MCF 10A (cell line): ENCODE data around the gene AQR. TPM values are rescaled to one million over a fixed set of nuclear protein-coding genes. Genes with fewer than 3 reads are reported as not detected.
"Not testable (repeated sequence)": the region's sequence is repeated elsewhere in the genome, so short reads cannot be mapped to it uniquely, and the experiment has no call there.

Source experiments
- BruUV-seq: library from RNA; stranded (reverse); fragments of 400-500 nt; replicated peaks from 2 replicates; lab custom pipeline; 2021; lab: Mats Ljungman, UMichigan
- CTCF ChIA-PET: fragments of 300-600 bp; sonication (Branson Sonifier 250); formaldehyde crosslinking; extraction: SDS; loops from one replicate; lab custom pipeline; 2021; ENCODE audit warnings: antibody characterized with exemption, inconsistent platforms; lab: Yijun Ruan, JAX
- POLR2A ChIA-PET: fragments of 300-600, 350-650 bp; sonication (Branson Sonifier 250); formaldehyde crosslinking; extraction: SDS; loops from one replicate; lab custom pipeline; 2020; ENCODE audit warnings: antibody characterized with exemption, inconsistent platforms; lab: Yijun Ruan, JAX
- DNase-seq: peaks from one replicate; pipeline ENCODE4 v3.0.0-alpha.2; 2018; ENCODE audit not compliant: unreplicated experiment
- H3K27ac Mint-ChIP-seq: one replicate; pipeline ENCODE4 v1.8.0; 2022; ENCODE audit warnings: mild to moderate bottlenecking, low read depth, mixed read lengths; ENCODE audit not compliant: unreplicated experiment
- H3K27me3 Mint-ChIP-seq: one replicate; pipeline ENCODE4 v1.8.0; 2022; ENCODE audit warnings: mixed read lengths; ENCODE audit not compliant: insufficient read depth, unreplicated experiment
- H3K36me3 Mint-ChIP-seq: one replicate; pipeline ENCODE4 v1.8.0; 2022; ENCODE audit warnings: mild to moderate bottlenecking, moderate library complexity, mixed read lengths; ENCODE audit not compliant: insufficient read depth, unreplicated experiment
- H3K4me1 Mint-ChIP-seq: one replicate; pipeline ENCODE4 v1.8.0; 2022; ENCODE audit warnings: mixed read lengths; ENCODE audit not compliant: insufficient read depth, unreplicated experiment
- H3K4me3 Mint-ChIP-seq: one replicate; pipeline ENCODE4 v1.8.0; 2022; ENCODE audit warnings: mild to moderate bottlenecking, moderate library complexity, mixed read lengths; ENCODE audit not compliant: unreplicated experiment
- H3K9me3 Mint-ChIP-seq: one replicate; pipeline ENCODE4 v1.8.0; 2022; ENCODE audit warnings: mixed read lengths; ENCODE audit not compliant: unreplicated experiment
- intact Hi-C: fragments of 100-400 bp; cut with micrococcal nuclease; formaldehyde crosslinking; loops from 2 replicates; pipeline ENCODE4 v1.14.1; 2022
- total RNA-seq: library from RNA; stranded (reverse); gene quantifications from 2 replicates; pipeline ENCODE4 v1.2.3, GENCODE V29; 2022
- TF ChIP-seq, protein P1 (sequence below): fragments of 200-600 bp; IDR thresholded peaks from one replicate; pipeline ENCODE4 v1.8.0; 2022; ENCODE audit warnings: antibody characterized with exemption, mild to moderate bottlenecking; ENCODE audit not compliant: unreplicated experiment

The AQR gene
- total RNA-seq, 1 experiment from 2014 or later: 26.5 TPM

DNA sequence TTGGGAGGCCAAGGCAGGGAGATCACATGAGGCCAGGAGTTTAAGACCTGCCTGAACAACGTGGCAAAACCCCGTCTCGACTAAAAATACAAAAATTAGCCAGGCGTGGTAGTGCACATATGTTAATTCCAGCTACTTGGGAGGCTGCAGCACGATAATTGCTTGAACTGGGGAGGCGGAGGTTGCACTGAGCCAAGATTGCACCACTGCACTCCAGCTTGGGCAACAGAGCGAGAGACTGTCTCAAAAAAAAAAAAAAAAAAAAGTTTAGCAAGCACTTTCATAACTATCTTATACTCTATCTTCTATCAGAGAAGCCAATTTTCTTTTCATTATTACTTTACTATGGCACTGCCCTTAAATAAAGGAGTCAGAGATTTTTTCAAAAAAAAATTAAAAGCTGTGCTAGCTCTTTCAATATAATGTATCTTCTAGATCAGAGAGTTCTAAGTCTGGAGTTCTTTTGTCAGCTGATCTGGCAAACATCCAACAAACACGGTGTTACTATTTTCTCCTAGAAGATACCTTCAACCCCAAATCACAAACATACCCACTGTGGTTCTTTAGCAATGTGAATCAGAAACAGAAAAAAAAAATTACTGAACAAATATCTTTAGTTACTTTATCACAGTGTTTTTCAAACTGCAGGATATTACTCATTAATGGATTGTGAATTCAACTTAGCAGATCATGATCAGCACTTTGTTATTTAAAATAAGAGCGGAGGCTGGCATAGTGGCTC lies 15.5 kb upstream of the AQR start:
- intact Hi-C loops: loop anchor here (10.0 kb wide), 1 partner anchor 460 kb away; no protein-coding TSS in a partner anchor
- POLR2A ChIA-PET: interaction anchor here (0.6 to 8.2 kb wide), 12 partner anchors 8 to 324 kb away, joined by 3 to 181 read pairs (median 4); partner anchors contain the start of gene AQR
- Mint-ChIP-seq H3K9me3 (no peaks in the 10 kb centered on the region), H3K27ac (peak overlapping the region; percentile 39), H3K4me1 (no peaks in the 10 kb centered on the region), H3K4me3 (peak overlapping the region; percentile 91), H3K36me3 (peaks cover 60% of the 10 kb centered on the region), H3K27me3 (no peaks in the 10 kb centered on the region)
- CTCF ChIA-PET: interaction anchor here (0.6 to 1.0 kb wide), 5 partner anchors 37 to 486 kb away, joined by 3 to 4 read pairs (median 4); no protein-coding TSS in a partner anchor
- TF ChIP-seq, protein P1, sequence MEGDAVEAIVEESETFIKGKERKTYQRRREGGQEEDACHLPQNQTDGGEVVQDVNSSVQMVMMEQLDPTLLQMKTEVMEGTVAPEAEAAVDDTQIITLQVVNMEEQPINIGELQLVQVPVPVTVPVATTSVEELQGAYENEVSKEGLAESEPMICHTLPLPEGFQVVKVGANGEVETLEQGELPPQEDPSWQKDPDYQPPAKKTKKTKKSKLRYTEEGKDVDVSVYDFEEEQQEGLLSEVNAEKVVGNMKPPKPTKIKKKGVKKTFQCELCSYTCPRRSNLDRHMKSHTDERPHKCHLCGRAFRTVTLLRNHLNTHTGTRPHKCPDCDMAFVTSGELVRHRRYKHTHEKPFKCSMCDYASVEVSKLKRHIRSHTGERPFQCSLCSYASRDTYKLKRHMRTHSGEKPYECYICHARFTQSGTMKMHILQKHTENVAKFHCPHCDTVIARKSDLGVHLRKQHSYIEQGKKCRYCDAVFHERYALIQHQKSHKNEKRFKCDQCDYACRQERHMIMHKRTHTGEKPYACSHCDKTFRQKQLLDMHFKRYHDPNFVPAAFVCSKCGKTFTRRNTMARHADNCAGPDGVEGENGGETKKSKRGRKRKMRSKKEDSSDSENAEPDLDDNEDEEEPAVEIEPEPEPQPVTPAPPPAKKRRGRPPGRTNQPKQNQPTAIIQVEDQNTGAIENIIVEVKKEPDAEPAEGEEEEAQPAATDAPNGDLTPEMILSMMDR: no peak
- peak; percentile 50 for DNase-seq
- BruUV-seq: no TSS peak

DNA sequence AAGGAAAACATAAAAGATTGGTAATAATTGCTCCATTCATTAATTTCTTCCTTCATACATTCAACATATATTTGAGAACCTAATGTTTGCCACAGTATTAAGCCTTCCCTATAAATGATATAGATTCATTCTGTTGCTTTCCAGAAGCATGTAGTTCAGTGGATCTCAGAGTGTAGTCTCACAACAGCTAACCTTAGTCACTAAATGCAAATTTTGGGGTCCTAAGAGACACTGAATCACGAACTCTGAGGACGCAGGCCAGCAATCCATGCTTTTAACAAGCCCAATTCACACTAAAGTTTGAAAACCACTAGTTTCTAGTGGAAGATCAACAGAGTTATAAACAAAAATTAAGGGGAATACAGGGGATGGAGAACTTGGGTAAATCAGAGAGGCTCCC lies 7.2 kb upstream of the AQR start:
- Mint-ChIP-seq H3K27me3 (no peaks in the 10 kb centered on the region), H3K9me3 (no peaks in the 10 kb centered on the region), H3K27ac (no peak overlapping the region), H3K36me3 (peaks cover 27% of the 10 kb centered on the region), H3K4me1 (no peaks in the 10 kb centered on the region), H3K4me3 (no peak overlapping the region)
- no peak for DNase-seq
- TF ChIP-seq, protein P1: no peak
- BruUV-seq: no TSS peak
- POLR2A ChIA-PET: interaction anchor here (6.2 kb wide), 1 partner anchor 11 kb away, joined by 46 read pairs; the partner anchor contains the start of gene ZNF770
- intact Hi-C loops: no loop called here
- CTCF ChIA-PET: interaction anchor here (0.9 kb wide), 1 partner anchor 8 kb away, joined by 3 read pairs; the partner anchor contains the start of gene AQR

DNA sequence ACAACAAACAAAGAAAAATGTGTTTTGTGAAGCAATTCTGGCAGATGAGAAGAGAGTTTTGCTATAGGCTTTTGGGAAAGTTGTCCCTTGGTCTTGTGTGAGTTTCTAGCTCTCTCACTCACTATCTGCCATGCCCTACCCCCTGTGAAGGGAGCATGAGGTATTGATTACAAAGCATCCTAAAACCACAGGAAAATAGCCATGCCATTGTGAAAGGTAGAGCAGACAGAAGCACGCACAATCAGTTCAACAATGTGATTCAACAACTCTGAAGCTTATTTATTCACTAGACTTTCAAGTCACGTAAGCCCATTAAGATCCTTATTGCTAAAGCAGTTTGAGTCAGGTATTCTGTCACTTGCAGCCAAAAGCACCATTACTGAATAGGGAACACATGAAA lies 6.5 kb upstream of the AQR start:
- Mint-ChIP-seq H3K4me1 (no peaks in the 10 kb centered on the region), H3K27ac (no peak overlapping the region), H3K9me3 (no peaks in the 10 kb centered on the region), H3K36me3 (peaks cover 21% of the 10 kb centered on the region), H3K27me3 (no peaks in the 10 kb centered on the region), H3K4me3 (no peak overlapping the region)
- intact Hi-C loops: no loop called here
- DNase-seq: no peak
- CTCF ChIA-PET: interaction anchor here (0.6 kb wide), 1 partner anchor 637 kb away, joined by 4 read pairs; no protein-coding TSS in a partner anchor
- TF ChIP-seq, protein P1: no peak
- no TSS peak for BruUV-seq
- POLR2A ChIA-PET: interaction anchor here (6.2 kb wide), 1 partner anchor 12 kb away, joined by 46 read pairs; the partner anchor contains the start of gene ZNF770

DNA sequence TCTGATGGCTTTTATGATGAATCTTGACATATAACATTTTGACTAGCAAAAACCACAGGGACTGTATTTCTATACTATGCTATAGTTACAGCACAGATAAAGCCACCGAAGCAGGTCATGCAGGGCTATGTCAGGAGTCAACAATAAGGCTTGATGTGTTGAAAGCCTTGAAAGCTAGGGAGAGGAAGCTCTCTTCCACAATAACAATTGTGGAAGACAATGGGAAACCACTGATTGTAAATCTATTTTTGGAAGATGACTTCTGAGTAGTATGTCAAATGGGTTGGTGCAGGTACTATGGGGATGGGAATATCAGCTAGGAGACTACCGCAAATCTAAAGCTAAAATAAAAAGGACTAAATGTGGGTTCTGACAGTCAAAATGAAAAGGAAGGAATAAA lies 4.0 kb upstream of the AQR start:
- Mint-ChIP-seq H3K27ac (no peak overlapping the region), H3K36me3 (peaks cover 15% of the 10 kb centered on the region), H3K4me1 (peaks cover 6% of the 10 kb centered on the region), H3K27me3 (no peaks in the 10 kb centered on the region), H3K4me3 (no peak overlapping the region), H3K9me3 (no peaks in the 10 kb centered on the region)
- ChIA-PET CTCF (no interaction called here), POLR2A (interaction anchor here (1.4 to 6.2 kb wide), 3 partner anchors 10 to 14 kb away, joined by 5 to 46 read pairs (median 11); partner anchors contain the start of gene ZNF770)
- BruUV-seq: no TSS peak
- DNase-seq: no peak
- intact Hi-C loops: no loop called here
- TF ChIP-seq, protein P1: no peak

DNA sequence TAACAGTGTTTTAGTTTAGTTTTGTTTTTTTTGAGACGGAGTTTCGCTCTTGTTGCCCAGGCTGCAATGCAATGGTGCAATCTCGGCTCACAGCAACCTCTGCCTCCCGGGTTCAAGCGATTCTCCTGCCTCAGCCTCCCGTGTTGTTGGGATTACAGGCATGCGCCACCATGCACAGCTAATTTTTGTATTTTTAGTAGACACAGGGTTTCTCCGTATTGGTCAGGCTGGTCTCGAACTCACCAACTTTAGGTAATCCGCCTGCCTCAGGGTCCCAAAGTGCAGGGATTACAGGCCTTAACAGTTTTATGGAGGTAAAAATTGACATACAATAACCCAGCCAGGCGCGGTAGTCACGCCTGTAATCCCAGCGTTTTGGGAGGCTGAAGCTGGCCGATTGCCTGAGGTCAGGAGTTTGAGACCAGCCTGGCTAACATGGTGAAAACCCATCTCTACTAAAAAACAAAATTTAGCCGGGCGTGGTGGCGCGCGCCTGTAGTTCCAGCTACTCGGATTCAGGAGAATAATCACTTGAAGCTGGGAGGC lies 629 bp upstream of the AQR start:
- ChIA-PET POLR2A (interaction anchor here (0.6 to 3.9 kb wide), 16 partner anchors 8 to 871 kb away, joined by 3 to 148 read pairs (median 6); partner anchors contain the start of gene ZNF770), CTCF (interaction anchor here (0.6 to 2.3 kb wide), 8 partner anchors 9 to 881 kb away, joined by 3 to 13 read pairs (median 4); no protein-coding TSS in a partner anchor)
- H3K27me3 Mint-ChIP-seq, DNase-seq, H3K9me3 Mint-ChIP-seq, BruUV-seq, intact Hi-C loops: not testable (repeated sequence)
- peaks cover 19% of the 10 kb centered on the region for H3K4me1 Mint-ChIP-seq
- H3K27ac Mint-ChIP-seq: peak overlapping the region; percentile 99
- peak overlapping the region; percentile 99 for H3K4me3 Mint-ChIP-seq
- peaks cover 23% of the 10 kb centered on the region for H3K36me3 Mint-ChIP-seq
